ENCODE results near the gene DMTF1.
A peak's percentile ranks its signal among the peaks of the same experiment; 100 is the strongest.
"Not testable (repeated sequence)": the region's sequence is repeated elsewhere in the genome, so short reads cannot be mapped to it uniquely, and the experiment has no call there.

The DMTF1 gene

GRCh38 chr7:87202208-87202607, 50.0 kb downstream of the DMTF1 start:
- no peak for DNase-seq

GRCh38 chr7:87202705-87203104, 50.5 kb downstream of the DMTF1 start:
- no peak for DNase-seq

- DNase-seq = not testable (repeated sequence)
Observed at GRCh38 chr7:87203929-87204328, 51.7 kb downstream of the DMTF1 start.

GRCh38 chr7:87204933-87205332, 52.7 kb downstream of the DMTF1 start:
- DNase-seq = no peak

- DNase-seq = not testable (repeated sequence)
Observed at GRCh38 chr7:87205701-87206100, 53.4 kb downstream of the DMTF1 start.

- no peak for DNase-seq
Observed at GRCh38 chr7:87206361-87206760, 54.1 kb downstream of the DMTF1 start.

GRCh38 chr7:87209295-87209924, 57.2 kb downstream of the DMTF1 start:
- DNase-seq = no peak

GRCh38 chr7:87210506-87210905, 58.3 kb downstream of the DMTF1 start:
- no peak for DNase-seq

GRCh38 chr7:87212498-87212897, 60.2 kb downstream of the DMTF1 start:
- no peak for DNase-seq

GRCh38 chr7:87213252-87213651, 61.0 kb downstream of the DMTF1 start:
- no peak for DNase-seq

- DNase-seq = no peak
Observed at GRCh38 chr7:87213811-87214210, 61.6 kb downstream of the DMTF1 start.

- DNase-seq = no peak
Observed at GRCh38 chr7:87215046-87215445, 62.8 kb downstream of the DMTF1 start.

GRCh38 chr7:87216701-87217508, 64.7 kb downstream of the DMTF1 start:
- no peak for DNase-seq

GRCh38 chr7:87217983-87218653, 65.9 kb downstream of the DMTF1 start:
- no peak for DNase-seq

GRCh38 chr7:87218796-87219544, 66.7 kb downstream of the DMTF1 start:
- no peak for DNase-seq

- no peak for DNase-seq
Observed at GRCh38 chr7:87219545-87220025, 67.3 kb downstream of the DMTF1 start, which contains the start of gene TMEM243. TSS of gene TMEM243 (minus strand) at chr7:87219732. CDS start at chr7:87219503, 229 bp downstream.

GRCh38 chr7:87220026-87220733, 67.9 kb downstream of the DMTF1 start:
- DNase-seq = peak; percentile 65 to 82

- peak in 1 of 2 experiments; percentile 51 for DNase-seq
Observed at GRCh38 chr7:87220734-87221215, 68.5 kb downstream of the DMTF1 start.

GRCh38 chr7:87223666-87224065, 71.4 kb downstream of the DMTF1 start:
- no peak for DNase-seq

GRCh38 chr7:87225696-87226095, 73.4 kb downstream of the DMTF1 start:
- DNase-seq = no peak

GRCh38 chr7:87226495-87226894, 74.2 kb downstream of the DMTF1 start:
- no peak for DNase-seq

GRCh38 chr7:87231258-87231657, 79.0 kb downstream of the DMTF1 start:
- DNase-seq = no peak
